K562 (cell line): ENCODE results near the gene HTR3E. TPM values are rescaled to one million over a fixed set of nuclear protein-coding genes. Genes with fewer than 3 reads are reported as not detected.
A peak's percentile ranks its signal among the peaks of the same experiment; 100 is the strongest.

ENCODE experiments used
- CREB3 ChIP-seq: fragments of 450-650 bp; conservative IDR thresholded peaks from 2 replicates; pipeline ENCODE4 v1.6.1; 2016; ENCODE audit warnings: missing genetic modification characterization, low read depth, mild to moderate bottlenecking, missing compliant biosample characterization, moderate library complexity
- CTBP1 ChIP-seq: fragments of 450-650 bp; IDR thresholded peaks from 2 replicates; pipeline ENCODE4 v1.6.1; 2016; ENCODE audit warnings: borderline replicate concordance
- EGR1 ChIP-seq: fragments of 450-650 bp; conservative IDR thresholded peaks from 2 replicates; pipeline ENCODE4 v1.6.1; 2017; ENCODE audit warnings: mild to moderate bottlenecking
- JUNB ChIP-seq: fragments of 450-650 bp; formaldehyde crosslinking; conservative IDR thresholded peaks from 2 replicates; pipeline ENCODE4 v1.4.0; 2020; ENCODE audit warnings: mild to moderate bottlenecking
- LCOR ChIP-seq: sonication (generic); formaldehyde crosslinking; IDR thresholded peaks from 2 replicates; pipeline ENCODE4 v1.8.0; 2022; ENCODE audit warnings: mild to moderate bottlenecking, missing genetic modification reagents
- MEF2D ChIP-seq: conservative IDR thresholded peaks from 2 replicates; pipeline ENCODE4 v1.6.1; 2016; ENCODE audit warnings: low read depth, missing genetic modification characterization, missing compliant biosample characterization
- MGA ChIP-seq: fragments of 450-650 bp; IDR thresholded peaks from 2 replicates; pipeline ENCODE4 v1.6.1; 2016; ENCODE audit warnings: mild to moderate bottlenecking, moderate library complexity
- MTA2 ChIP-seq: fragments of 450-650 bp; IDR thresholded peaks from 2 replicates; pipeline ENCODE4 v1.6.1; 2016; ENCODE audit warnings: low read depth
- POU5F1 ChIP-seq: fragments of 150-350 bp; IDR thresholded peaks from 2 replicates; pipeline ENCODE4 v1.6.1; 2014; ENCODE audit warnings: borderline replicate concordance, low read length, low read depth, mild to moderate bottlenecking; ENCODE audit not compliant: partially characterized antibody
- SMARCE1 ChIP-seq: fragments of 450-650 bp; IDR thresholded peaks from 2 replicates; pipeline ENCODE4 v1.7.1; 2016; ENCODE audit warnings: mild to moderate bottlenecking
- SOX6 ChIP-seq: fragments of 450-650 bp; IDR thresholded peaks from 2 replicates; pipeline ENCODE4 v1.6.1; 2014; ENCODE audit warnings: mild to moderate bottlenecking
- ZNF263 ChIP-seq: sonication (generic); formaldehyde crosslinking; IDR thresholded peaks from 2 replicates; pipeline ENCODE4 v1.8.0; 2022; ENCODE audit warnings: mild to moderate bottlenecking, missing genetic modification reagents, borderline replicate concordance
- polyA plus RNA-seq, 8 experiments: library from polyadenylated mRNA; depleted of rRNA in 4 of 8; stranded (reverse) in 5 of 8; unstranded in 3 of 8; fragments of >200 nt; fragmentation: Nextera tagmentation in 2 of 8; fragmentation: Illumina TruSeq in 1 of 8; extraction: Ambion mirVana in 2 of 8; extraction: Trizol in 1 of 8; gene quantifications; 2 replicates each; pipeline versions ENCODE4 v1.2.1 to v1.2.3, GENCODE V29; 2011 to 2014; ENCODE audit warnings: inconsistent platforms in 1 of 8, missing spikeins in 1 of 8
- total RNA-seq, 7 experiments: library from RNA; depleted of rRNA in 6 of 7; stranded (reverse); fragments of >200 nt in 6 of 7; fragmentation: Illumina TruSeq in 2 of 7; extraction: Trizol in 2 of 7; gene quantifications; 2 replicates each; pipeline versions ENCODE4 v1.2.1 to v1.2.3, GENCODE V29; 2011 to 2021; ENCODE audit warnings: low replicate concordance in 1 of 7
- TF ChIP-seq, protein P1 (sequence below): fragments of 250-450 bp; sonication (Bioruptor Pico); IDR thresholded peaks from 2 replicates; pipeline ENCODE4 v1.8.0; 2022; ENCODE audit warnings: moderate library complexity, mild to moderate bottlenecking, inconsistent platforms
- TF ChIP-seq, protein P2 (sequence below): sonication (generic); formaldehyde crosslinking; IDR thresholded peaks from 2 replicates; pipeline ENCODE4 v1.8.0; 2022; ENCODE audit warnings: missing genetic modification reagents, mild to moderate bottlenecking, moderate library complexity, borderline replicate concordance

The HTR3E gene
- total and polyA plus RNA-seq, 9 of the 15 experiments (the other 6 are each of a cell fraction or from before 2014, with no cell fraction given), result not detected

- TF ChIP-seq EGR1, result no peak
- TF ChIP-seq, protein P1, sequence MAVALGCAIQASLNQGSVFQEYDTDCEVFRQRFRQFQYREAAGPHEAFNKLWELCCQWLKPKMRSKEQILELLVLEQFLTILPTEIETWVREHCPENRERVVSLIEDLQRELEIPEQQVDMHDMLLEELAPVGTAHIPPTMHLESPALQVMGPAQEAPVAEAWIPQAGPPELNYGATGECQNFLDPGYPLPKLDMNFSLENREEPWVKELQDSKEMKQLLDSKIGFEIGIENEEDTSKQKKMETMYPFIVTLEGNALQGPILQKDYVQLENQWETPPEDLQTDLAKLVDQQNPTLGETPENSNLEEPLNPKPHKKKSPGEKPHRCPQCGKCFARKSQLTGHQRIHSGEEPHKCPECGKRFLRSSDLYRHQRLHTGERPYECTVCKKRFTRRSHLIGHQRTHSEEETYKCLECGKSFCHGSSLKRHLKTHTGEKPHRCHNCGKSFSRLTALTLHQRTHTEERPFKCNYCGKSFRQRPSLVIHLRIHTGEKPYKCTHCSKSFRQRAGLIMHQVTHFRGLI (CRISPR knock-in tag), result no peak
- peak; percentile 84 for TF ChIP-seq SOX6
- peak; percentile 28; the same call in 1 of the 2 replicates for TF ChIP-seq CTBP1
- TF ChIP-seq, protein P2, sequence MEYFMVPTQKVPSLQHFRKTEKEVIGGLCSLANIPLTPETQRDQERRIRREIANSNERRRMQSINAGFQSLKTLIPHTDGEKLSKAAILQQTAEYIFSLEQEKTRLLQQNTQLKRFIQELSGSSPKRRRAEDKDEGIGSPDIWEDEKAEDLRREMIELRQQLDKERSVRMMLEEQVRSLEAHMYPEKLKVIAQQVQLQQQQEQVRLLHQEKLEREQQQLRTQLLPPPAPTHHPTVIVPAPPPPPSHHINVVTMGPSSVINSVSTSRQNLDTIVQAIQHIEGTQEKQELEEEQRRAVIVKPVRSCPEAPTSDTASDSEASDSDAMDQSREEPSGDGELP (CRISPR knock-in tag), result 0 out of 2 replicates have a peak, but pooled peaks have one; percentile 43
- no peak for TF ChIP-seq POU5F1
- 0 out of 2 replicates have a peak, but pooled peaks have one; percentile 31 for TF ChIP-seq CREB3 (tag)
- peak; percentile 90; the same call in 1 of the 2 replicates for TF ChIP-seq SMARCE1
- no peak for TF ChIP-seq LCOR (CRISPR knock-in tag)
- 0 out of 2 replicates have a peak, but pooled peaks have one; percentile 35 for TF ChIP-seq ZNF263 (CRISPR knock-in tag)
- TF ChIP-seq MGA, result peak; percentile 65
- peak; percentile 70 for TF ChIP-seq MTA2
- TF ChIP-seq MEF2D (tag), result peak; percentile 66
- TF ChIP-seq JUNB (CRISPR knock-in tag), result no peak
Measured at GRCh38 chr3:184067573-184068055, 29.2 kb upstream of the HTR3E start (continued).
